ENCODE results near the gene ARFGEF3. TPM values are rescaled to one million over a fixed set of nuclear protein-coding genes. Genes with fewer than 3 reads are reported as not detected.

ARFGEF3 gene
- total and polyA plus RNA-seq, 2 donors (not counting 1 experiment from before 2014, with no cell fraction given) = not detected

DNA sequence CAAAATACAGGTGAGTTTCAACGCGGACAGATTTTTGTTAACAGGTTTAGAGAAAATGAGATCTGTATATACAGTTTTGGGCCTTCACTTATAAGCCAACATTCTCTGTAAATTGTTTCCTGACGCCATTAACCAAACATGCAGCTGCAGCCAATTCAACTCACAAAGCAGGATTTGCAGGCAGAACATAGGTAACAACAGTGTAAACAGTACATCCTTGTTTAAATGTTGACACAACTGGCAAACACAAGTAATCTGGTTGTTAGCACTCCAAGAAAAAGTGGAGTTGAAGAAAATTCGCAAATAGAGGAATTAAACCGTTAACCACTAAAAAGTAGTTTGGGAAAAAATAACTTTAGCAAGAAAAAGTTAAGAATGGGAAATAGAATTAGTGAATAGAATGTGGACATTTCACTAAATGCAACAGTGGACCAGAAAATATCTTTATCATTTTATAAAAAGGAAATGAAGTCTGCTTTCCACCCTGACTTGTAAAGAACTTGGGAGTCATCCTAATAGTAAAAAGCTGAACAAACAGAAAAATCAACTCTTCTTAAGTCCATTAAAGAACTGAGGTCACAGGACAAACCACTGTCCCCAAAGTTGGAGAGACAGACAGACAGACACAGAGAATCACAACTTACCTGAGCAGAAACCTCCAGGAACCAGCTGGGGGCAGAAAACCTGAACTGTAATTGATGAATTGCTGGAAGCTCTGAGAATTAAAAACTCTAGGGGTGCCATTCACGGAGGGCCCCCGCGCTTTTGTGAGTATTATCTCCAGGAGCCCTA, 226.0 kb downstream of the ARFGEF3 start:
- Histone ChIP-seq H3K9ac (ENCODE audit: low read length) (no peak overlapping the region), H3K36me3 (replicated peaks in 1 of 2; ENCODE audit: control extremely low read depth in 1 of 2, control insufficient read depth in 1 of 2, extremely low read depth in 1 of 2, insufficient read depth in 2 of 2, low read length in 1 of 2) (no peaks in the 10 kb centered on the region), H3K9me3 (ENCODE audit: control extremely low read depth in 1 of 3, control insufficient read depth in 2 of 3, insufficient read depth in 1 of 3, low read length in 2 of 3) (no peaks in the 10 kb centered on the region), H3K4me1 (ENCODE audit: control insufficient read depth in 2 of 2, insufficient read depth in 2 of 2, low read length in 2 of 2) (no peaks in the 10 kb centered on the region), H3K4me3 (ENCODE audit: control extremely low read depth in 1 of 5, extremely low read depth in 1 of 5, insufficient read depth in 1 of 5, low read depth in 2 of 5, low read length in 4 of 5) (no peak overlapping the region), H3K27ac (ENCODE audit: low read length in 2 of 2) (no peak overlapping the region), H3K4me2 (replicated peaks; ENCODE audit: low read depth, low read length, poor library complexity, severe bottlenecking) (no peak overlapping the region), H4K20me1 (ENCODE audit: control insufficient read depth, insufficient read depth, low read length, poor library complexity, severe bottlenecking) (no peaks in the 10 kb centered on the region), H3K79me2 (ENCODE audit: control insufficient read depth, insufficient read depth, low read length) (no peaks in the 10 kb centered on the region), H3K27me3 (replicated peaks in 1 of 4; ENCODE audit: control extremely low read depth in 1 of 4, control insufficient read depth in 3 of 4, insufficient read depth in 4 of 4, low read length in 3 of 4) (no peaks in the 10 kb centered on the region), H2AFZ (ENCODE audit: insufficient read depth, low read depth, low read length, poor library complexity, severe bottlenecking) (no peak overlapping the region)
- no peak for DNase-seq
- CTCF ChIA-PET = no interaction called here
- WGBS (ENCODE audit: insufficient coverage) = 94% methylated on average over 2 of the region's 8 CpGs
- peaks cover 11% of the 10 kb centered on the region for H3K27me3 Mint-ChIP-seq
- H3K27ac Mint-ChIP-seq = no peak overlapping the region
- no peak for TF ChIP-seq EZH2 (IDR thresholded peaks at IDR 0.05; ENCODE audit: borderline replicate concordance, insufficient read depth, low read depth, low read length, poor library complexity, severe bottlenecking)
- TF ChIP-seq, protein P1, sequence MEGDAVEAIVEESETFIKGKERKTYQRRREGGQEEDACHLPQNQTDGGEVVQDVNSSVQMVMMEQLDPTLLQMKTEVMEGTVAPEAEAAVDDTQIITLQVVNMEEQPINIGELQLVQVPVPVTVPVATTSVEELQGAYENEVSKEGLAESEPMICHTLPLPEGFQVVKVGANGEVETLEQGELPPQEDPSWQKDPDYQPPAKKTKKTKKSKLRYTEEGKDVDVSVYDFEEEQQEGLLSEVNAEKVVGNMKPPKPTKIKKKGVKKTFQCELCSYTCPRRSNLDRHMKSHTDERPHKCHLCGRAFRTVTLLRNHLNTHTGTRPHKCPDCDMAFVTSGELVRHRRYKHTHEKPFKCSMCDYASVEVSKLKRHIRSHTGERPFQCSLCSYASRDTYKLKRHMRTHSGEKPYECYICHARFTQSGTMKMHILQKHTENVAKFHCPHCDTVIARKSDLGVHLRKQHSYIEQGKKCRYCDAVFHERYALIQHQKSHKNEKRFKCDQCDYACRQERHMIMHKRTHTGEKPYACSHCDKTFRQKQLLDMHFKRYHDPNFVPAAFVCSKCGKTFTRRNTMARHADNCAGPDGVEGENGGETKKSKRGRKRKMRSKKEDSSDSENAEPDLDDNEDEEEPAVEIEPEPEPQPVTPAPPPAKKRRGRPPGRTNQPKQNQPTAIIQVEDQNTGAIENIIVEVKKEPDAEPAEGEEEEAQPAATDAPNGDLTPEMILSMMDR (IDR thresholded peaks at IDR 0.05) = no peak
- H3K9me3 Mint-ChIP-seq (ENCODE audit: insufficient read depth) = no peaks in the 10 kb centered on the region
- POLR2A ChIA-PET = no interaction called here
- ATAC-seq (ENCODE audit: low read depth) = no peak
- H3K4me3 Mint-ChIP-seq = no peak overlapping the region
- intact Hi-C loops (cut with micrococcal nuclease) = no loop called here
- H3K4me1 Mint-ChIP-seq = peaks cover 1% of the 10 kb centered on the region

GRCh38 chr6:138389551-138389950, 227.8 kb downstream of the ARFGEF3 start:
- H3K4me2 ChIP-seq (replicated peaks; ENCODE audit: low read depth, low read length, poor library complexity, severe bottlenecking) = no peak overlapping the region
- H3K9ac ChIP-seq (ENCODE audit: low read length) = no peak overlapping the region
- no peaks in the 10 kb centered on the region for H3K27me3 ChIP-seq (replicated peaks in 1 of 4; ENCODE audit: control extremely low read depth in 1 of 4, control insufficient read depth in 3 of 4, insufficient read depth in 4 of 4, low read length in 3 of 4)
- TF ChIP-seq EZH2 (IDR thresholded peaks at IDR 0.05; ENCODE audit: borderline replicate concordance, insufficient read depth, low read depth, low read length, poor library complexity, severe bottlenecking) = no peak
- TF ChIP-seq, protein P1 (IDR thresholded peaks at IDR 0.05) = no peak
- CTCF ChIA-PET = no interaction called here
- peaks cover 11% of the 10 kb centered on the region for H3K27me3 Mint-ChIP-seq
- no peaks in the 10 kb centered on the region for H3K36me3 ChIP-seq (replicated peaks in 1 of 2; ENCODE audit: control extremely low read depth in 1 of 2, control insufficient read depth in 1 of 2, extremely low read depth in 1 of 2, insufficient read depth in 2 of 2, low read length in 1 of 2)
- ATAC-seq (ENCODE audit: low read depth) = no peak
- POLR2A ChIA-PET = no interaction called here
- H3K27ac ChIP-seq (ENCODE audit: low read length in 2 of 2) = no peak overlapping the region
- WGBS (ENCODE audit: insufficient coverage) = 100% methylated on average over 5 of the region's 5 CpGs
- H3K27ac Mint-ChIP-seq = no peak overlapping the region
- intact Hi-C loops (cut with micrococcal nuclease) = no loop called here
- H3K4me3 Mint-ChIP-seq = no peak overlapping the region
- DNase-seq = no peak
- H4K20me1 ChIP-seq (ENCODE audit: control insufficient read depth, insufficient read depth, low read length, poor library complexity, severe bottlenecking) = no peaks in the 10 kb centered on the region
- no peak overlapping the region for H3K4me3 ChIP-seq (ENCODE audit: control extremely low read depth in 1 of 5, extremely low read depth in 1 of 5, insufficient read depth in 1 of 5, low read depth in 2 of 5, low read length in 4 of 5)
- H2AFZ ChIP-seq (ENCODE audit: insufficient read depth, low read depth, low read length, poor library complexity, severe bottlenecking) = no peak overlapping the region
- H3K9me3 Mint-ChIP-seq (ENCODE audit: insufficient read depth) = no peaks in the 10 kb centered on the region
- H3K4me1 Mint-ChIP-seq = peaks cover 12% of the 10 kb centered on the region
- no peaks in the 10 kb centered on the region for H3K79me2 ChIP-seq (ENCODE audit: control insufficient read depth, insufficient read depth, low read length)
- peaks cover 10% of the 10 kb centered on the region in 2 donors for H3K4me1 ChIP-seq (ENCODE audit: control insufficient read depth in 2 of 2, insufficient read depth in 2 of 2, low read length in 2 of 2)
- H3K9me3 ChIP-seq (ENCODE audit: control extremely low read depth in 1 of 3, control insufficient read depth in 2 of 3, insufficient read depth in 1 of 3, low read length in 2 of 3) = no peaks in the 10 kb centered on the region
